ENCODE results near the gene HGS. TPM values are rescaled to one million over a fixed set of nuclear protein-coding genes. Genes with fewer than 3 reads are reported as not detected.

The HGS gene
- total RNA-seq, 1 donor from 2014 or later, result 46.2 TPM

DNA sequence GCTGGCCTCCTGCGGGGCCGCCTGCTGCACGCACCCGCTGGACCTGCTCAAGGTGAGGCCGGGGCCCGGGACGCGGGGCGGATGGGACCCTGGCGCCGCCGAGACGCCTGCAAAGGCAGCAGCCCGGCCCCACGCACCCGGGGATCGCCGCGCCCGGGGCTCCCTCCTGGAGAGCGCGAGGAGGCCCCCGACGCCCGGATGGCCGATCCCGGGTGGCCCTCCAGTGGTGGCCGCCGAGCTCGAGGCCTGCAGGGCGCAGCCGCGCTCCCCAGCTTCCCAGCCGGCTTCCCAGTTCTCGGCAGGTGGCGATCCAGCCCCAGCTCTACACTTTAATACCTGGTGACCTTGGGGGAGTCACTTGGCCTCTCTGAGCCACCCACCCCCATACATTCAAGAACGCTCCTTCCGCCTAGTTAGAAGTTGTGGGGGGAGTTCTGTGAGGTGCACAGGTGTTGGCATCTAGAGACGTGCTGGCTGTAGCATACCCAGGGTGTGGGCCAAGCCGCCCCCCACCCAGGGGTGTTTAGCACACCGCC is 28.7 kb downstream of the HGS start:
- peaks cover 3% of the 10 kb centered on the region for H3K27me3 Mint-ChIP-seq (ENCODE audit: insufficient read depth, low read depth)
- peak; percentile 60 for DNase-seq (ENCODE audit: low spot score)
- H3K27ac ChIP-seq, result no peak overlapping the region

DNA sequence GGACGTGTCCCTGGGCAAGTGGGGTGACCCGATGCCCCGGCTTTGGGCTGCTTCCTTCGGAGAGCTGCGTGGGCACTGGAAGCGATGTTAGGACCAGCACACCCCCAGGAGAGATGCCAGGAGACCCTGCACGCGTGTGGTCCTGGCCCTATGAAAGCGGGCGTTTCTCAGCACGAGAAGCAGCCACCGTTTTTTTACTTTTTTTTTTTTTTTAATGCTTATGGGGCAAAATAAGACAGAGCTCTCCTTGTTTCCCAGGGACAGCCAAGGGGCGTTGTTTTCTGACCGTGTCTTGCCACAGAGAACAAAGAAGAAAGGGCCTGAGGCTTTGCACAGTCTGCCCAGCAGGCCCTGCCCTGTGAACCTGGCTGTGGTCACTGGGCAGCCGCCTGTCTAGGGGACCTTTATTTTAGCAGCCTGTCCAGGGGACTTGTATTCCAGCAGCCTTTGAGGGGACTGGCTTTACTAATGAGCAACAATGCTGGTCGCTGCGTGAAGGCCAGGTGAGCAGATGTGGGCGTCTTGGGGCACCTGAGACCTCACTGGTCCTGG is 29.3 kb downstream of the HGS start:
- H2AFZ ChIP-seq (replicated peaks), result no peak overlapping the region
- no peak overlapping the region for H3K27ac ChIP-seq
- DNase-seq (ENCODE audit: low spot score), result no peak
- H3K79me2 ChIP-seq (ENCODE audit: low read depth), result peaks cover 12% of the 10 kb centered on the region
- TF ChIP-seq, protein P1, sequence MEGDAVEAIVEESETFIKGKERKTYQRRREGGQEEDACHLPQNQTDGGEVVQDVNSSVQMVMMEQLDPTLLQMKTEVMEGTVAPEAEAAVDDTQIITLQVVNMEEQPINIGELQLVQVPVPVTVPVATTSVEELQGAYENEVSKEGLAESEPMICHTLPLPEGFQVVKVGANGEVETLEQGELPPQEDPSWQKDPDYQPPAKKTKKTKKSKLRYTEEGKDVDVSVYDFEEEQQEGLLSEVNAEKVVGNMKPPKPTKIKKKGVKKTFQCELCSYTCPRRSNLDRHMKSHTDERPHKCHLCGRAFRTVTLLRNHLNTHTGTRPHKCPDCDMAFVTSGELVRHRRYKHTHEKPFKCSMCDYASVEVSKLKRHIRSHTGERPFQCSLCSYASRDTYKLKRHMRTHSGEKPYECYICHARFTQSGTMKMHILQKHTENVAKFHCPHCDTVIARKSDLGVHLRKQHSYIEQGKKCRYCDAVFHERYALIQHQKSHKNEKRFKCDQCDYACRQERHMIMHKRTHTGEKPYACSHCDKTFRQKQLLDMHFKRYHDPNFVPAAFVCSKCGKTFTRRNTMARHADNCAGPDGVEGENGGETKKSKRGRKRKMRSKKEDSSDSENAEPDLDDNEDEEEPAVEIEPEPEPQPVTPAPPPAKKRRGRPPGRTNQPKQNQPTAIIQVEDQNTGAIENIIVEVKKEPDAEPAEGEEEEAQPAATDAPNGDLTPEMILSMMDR (IDR thresholded peaks at IDR 0.05), result no peak
- no peak for TF ChIP-seq EZH2phosphoT487 (IDR thresholded peaks at IDR 0.05)
- TF ChIP-seq EZH2 (IDR thresholded peaks at IDR 0.05), result no peak
- peaks cover 24% of the 10 kb centered on the region for H3K4me1 Mint-ChIP-seq
- no peaks in the 10 kb centered on the region for H3K9me3 Mint-ChIP-seq
- peak overlapping the region; percentile 100 for H3K4me2 ChIP-seq
- peak overlapping the region; percentile 94 for H3K4me3 ChIP-seq
- no peaks in the 10 kb centered on the region for H3K36me3 ChIP-seq
- H3K27me3 ChIP-seq, result peaks cover 21% of the 10 kb centered on the region
- peak overlapping the region; percentile 58 for H3K9ac ChIP-seq
- peaks cover 33% of the 10 kb centered on the region for H3K4me1 ChIP-seq
- no peaks in the 10 kb centered on the region for H3K9me3 ChIP-seq (ENCODE audit: low read depth)
- H3K27me3 Mint-ChIP-seq (ENCODE audit: insufficient read depth, low read depth), result peaks cover 4% of the 10 kb centered on the region
- H3K4me3 Mint-ChIP-seq, result peak overlapping the region; percentile 94
- peaks cover 23% of the 10 kb centered on the region for H4K20me1 ChIP-seq (ENCODE audit: low read depth)
- no peak overlapping the region for H3K27ac Mint-ChIP-seq
- peaks cover 2% of the 10 kb centered on the region for H3K36me3 Mint-ChIP-seq
- H3F3A ChIP-seq (ENCODE audit: low read depth), result peaks cover 39% of the 10 kb centered on the region

More for the DNA sequence above, 28.7 kb downstream of the HGS start:
- H4K20me1 ChIP-seq (ENCODE audit: low read depth), result peaks cover 23% of the 10 kb centered on the region
- Mint-ChIP-seq H3K36me3 (no peaks in the 10 kb centered on the region), H3K4me3 (peak overlapping the region; percentile 94), H3K27ac (no peak overlapping the region), H3K9me3 (no peaks in the 10 kb centered on the region), H3K4me1 (peaks cover 24% of the 10 kb centered on the region)
- no peaks in the 10 kb centered on the region for H3K9me3 ChIP-seq (ENCODE audit: low read depth)
- H3K4me1 ChIP-seq, result peaks cover 33% of the 10 kb centered on the region
- H3F3A ChIP-seq (ENCODE audit: low read depth), result peaks cover 39% of the 10 kb centered on the region
- peak overlapping the region; percentile 94 for H3K4me3 ChIP-seq
- peak overlapping the region; percentile 100 for H3K4me2 ChIP-seq
- H3K9ac ChIP-seq, result peak overlapping the region; percentile 58
- H3K36me3 ChIP-seq, result no peaks in the 10 kb centered on the region
- H2AFZ ChIP-seq (replicated peaks), result no peak overlapping the region
- H3K27me3 ChIP-seq, result peaks cover 21% of the 10 kb centered on the region
- H3K79me2 ChIP-seq (ENCODE audit: low read depth), result peaks cover 12% of the 10 kb centered on the region
- TF ChIP-seq EZH2 (IDR thresholded peaks at IDR 0.05), result no peak
- TF ChIP-seq, protein P1 (IDR thresholded peaks at IDR 0.05), result peak; percentile 23

DNA sequence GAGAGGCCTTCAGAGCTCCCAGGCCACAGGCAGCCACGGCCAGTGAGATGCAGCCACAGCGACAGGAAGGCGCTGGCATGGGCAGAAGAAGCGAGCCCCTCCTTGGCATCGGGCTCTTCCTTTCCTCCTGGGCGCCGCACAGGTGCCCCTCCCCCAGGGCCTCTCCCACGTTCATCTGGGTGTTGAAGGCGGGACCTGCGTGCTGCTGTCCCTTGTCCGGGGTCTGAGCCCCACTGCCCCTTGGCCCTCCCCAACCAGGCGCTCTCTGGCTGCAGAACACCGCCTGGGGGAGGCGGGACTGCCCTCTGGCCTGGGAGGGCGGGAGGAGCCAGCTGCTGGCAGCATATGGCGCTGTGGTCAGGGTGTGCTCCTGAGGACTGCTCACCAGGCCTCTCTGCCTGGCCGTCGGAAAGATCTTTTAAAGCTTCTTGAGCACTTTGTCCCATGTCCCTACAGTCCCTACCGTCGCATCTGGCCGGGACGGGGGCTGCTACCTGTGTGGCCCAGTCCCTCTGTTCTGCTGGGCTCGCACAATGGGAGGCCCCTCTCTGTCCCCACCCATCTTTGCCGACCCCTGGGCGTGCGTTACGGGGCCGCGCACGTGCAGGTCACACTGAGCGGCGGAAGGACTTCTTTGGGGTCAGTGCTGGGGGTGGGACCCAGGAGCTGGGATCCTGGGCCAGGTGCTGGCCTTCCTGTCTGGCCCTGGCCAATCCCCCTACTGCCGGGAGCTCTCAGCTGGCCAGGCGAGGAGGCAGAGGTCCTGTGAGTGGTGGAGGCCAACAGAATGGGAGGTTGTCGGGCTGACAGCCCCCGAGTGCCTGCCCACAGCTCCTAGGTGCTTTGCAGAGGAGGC is 30.0 kb downstream of the HGS start:
- Histone ChIP-seq H3K4me2 (peak overlapping the region; percentile 100), H2AFZ (replicated peaks) (no peak overlapping the region), H3K27me3 (peaks cover 21% of the 10 kb centered on the region), H3K4me3 (peak overlapping the region; percentile 94), H3K4me1 (peaks cover 33% of the 10 kb centered on the region), H3K79me2 (ENCODE audit: low read depth) (peaks cover 12% of the 10 kb centered on the region), H3K9me3 (ENCODE audit: low read depth) (no peaks in the 10 kb centered on the region), H3F3A (ENCODE audit: low read depth) (peaks cover 34% of the 10 kb centered on the region), H4K20me1 (ENCODE audit: low read depth) (peaks cover 23% of the 10 kb centered on the region), H3K36me3 (no peaks in the 10 kb centered on the region), H3K9ac (no peak overlapping the region), H3K27ac (no peak overlapping the region)
- Mint-ChIP-seq H3K9me3 (no peaks in the 10 kb centered on the region), H3K36me3 (peaks cover 2% of the 10 kb centered on the region), H3K27me3 (ENCODE audit: insufficient read depth, low read depth) (peaks cover 4% of the 10 kb centered on the region), H3K4me3 (peak overlapping the region; percentile 94), H3K4me1 (peaks cover 24% of the 10 kb centered on the region), H3K27ac (no peak overlapping the region)
- peak; percentile 62 for DNase-seq (ENCODE audit: low spot score)
- TF ChIP-seq, protein P1 (IDR thresholded peaks at IDR 0.05), result no peak
- TF ChIP-seq EZH2phosphoT487 (IDR thresholded peaks at IDR 0.05) (no peak), EZH2 (IDR thresholded peaks at IDR 0.05) (no peak)

All from neural progenitor cell (in vitro differentiated cells).